ENCODE results near the gene CIT. TPM values are rescaled to one million over a fixed set of nuclear protein-coding genes. Genes with fewer than 3 reads are reported as not detected.

The CIT gene
- polyA plus RNA-seq, 1 donor from 2014 or later: not detected

DNA sequence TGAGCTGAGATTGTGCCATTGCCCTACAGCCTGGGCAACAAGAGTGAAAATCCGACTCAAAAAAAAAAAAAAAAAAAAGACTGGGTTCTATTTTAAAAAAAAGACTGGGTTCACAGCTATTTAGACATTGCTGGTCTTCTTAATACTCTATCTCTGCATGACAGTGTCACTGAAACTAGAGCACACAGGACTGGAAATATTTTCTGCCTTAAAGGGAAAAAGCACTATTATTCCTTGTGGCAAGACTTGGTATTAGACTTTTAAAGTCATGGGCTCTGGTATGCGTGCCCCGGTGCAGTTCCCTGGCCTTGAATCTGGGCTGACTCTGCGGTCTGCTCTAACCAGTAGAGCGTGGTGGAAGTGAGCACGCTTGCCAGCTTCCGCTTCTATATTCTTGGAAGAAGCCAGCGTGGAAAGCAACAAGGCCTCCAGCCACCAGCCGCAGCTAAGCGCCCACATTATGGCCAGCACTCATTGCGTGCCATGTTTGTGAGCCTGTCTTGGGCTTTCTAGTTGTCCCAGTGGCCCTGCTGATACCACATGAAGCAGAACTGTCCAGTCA lies 177.8 kb downstream of the CIT start:
- Mint-ChIP-seq H3K9me3 (no peaks in the 10 kb centered on the region), H3K4me1 (peaks cover 0 to 1% (median 0%) of the 10 kb centered on the region in 3 donors), H3K27me3 (no peaks in the 10 kb centered on the region), H3K36me3 (peaks cover 1% of the 10 kb centered on the region), H3K4me3 (no peak overlapping the region), H3K27ac (no peak overlapping the region)

DNA sequence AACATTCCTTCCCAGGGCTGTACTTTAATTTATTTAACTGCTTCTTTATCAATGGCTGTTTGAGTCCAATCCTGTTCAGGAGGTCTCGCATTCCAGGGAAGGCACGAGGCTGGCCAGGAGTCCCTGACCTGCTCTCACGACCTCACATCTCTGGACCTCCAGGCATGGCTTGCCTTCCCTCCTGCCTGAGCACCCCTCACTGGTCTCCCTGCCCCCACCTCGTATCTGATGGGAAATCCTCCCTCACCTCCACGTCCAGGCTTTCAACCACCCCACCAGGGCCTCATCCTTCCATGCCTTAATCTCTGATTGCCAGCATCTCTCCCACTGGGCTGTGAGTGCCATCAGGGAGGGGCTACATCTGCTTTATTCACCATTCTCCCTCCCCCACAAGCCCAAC lies 180.2 kb downstream of the CIT start:
- Mint-ChIP-seq H3K4me1 (peaks cover 0 to 1% (median 0%) of the 10 kb centered on the region in 3 donors), H3K9me3 (no peaks in the 10 kb centered on the region), H3K27ac (no peak overlapping the region), H3K27me3 (no peaks in the 10 kb centered on the region), H3K4me3 (no peak overlapping the region), H3K36me3 (no peaks in the 10 kb centered on the region)

- Mint-ChIP-seq H3K27me3 (no peaks in the 10 kb centered on the region), H3K36me3 (no peaks in the 10 kb centered on the region), H3K4me1 (peaks cover 0 to 1% (median 0%) of the 10 kb centered on the region in 3 donors), H3K9me3 (no peaks in the 10 kb centered on the region), H3K27ac (no peak overlapping the region), H3K4me3 (no peak overlapping the region)
Measured at GRCh38 chr12:119695034-119695433, 182.1 kb downstream of the CIT start.

DNA sequence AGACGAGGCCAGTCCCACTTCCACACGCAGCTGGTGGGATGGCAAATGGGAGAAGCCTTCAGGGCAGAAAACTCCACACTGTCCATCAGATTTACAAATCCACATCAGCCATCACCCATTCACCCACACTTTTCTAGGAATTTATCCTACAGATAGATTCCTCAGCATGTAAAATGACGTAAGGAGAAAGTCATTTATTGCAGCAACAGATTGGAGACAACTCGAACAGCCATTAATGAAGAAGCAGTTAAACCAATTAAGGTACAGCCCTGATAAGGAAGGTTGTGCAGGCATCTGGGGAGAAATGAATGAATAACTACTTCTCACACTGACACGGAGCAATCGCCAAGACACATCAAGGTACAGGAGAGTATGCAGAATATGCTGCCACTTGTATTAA lies 183.0 kb downstream of the CIT start:
- H3K4me3 Mint-ChIP-seq: no peak overlapping the region
- no peaks in the 10 kb centered on the region for H3K27me3 Mint-ChIP-seq
- H3K9me3 Mint-ChIP-seq: no peaks in the 10 kb centered on the region
- no peaks in the 10 kb centered on the region for H3K36me3 Mint-ChIP-seq
- peaks cover 0 to 1% (median 0%) of the 10 kb centered on the region in 3 donors for H3K4me1 Mint-ChIP-seq
- no peak overlapping the region for H3K27ac Mint-ChIP-seq

GRCh38 chr12:119693511-119693910 lies 183.6 kb downstream of the CIT start:
- H3K4me1 Mint-ChIP-seq: peaks cover 0 to 1% (median 0%) of the 10 kb centered on the region in 3 donors
- H3K36me3 Mint-ChIP-seq: no peaks in the 10 kb centered on the region
- no peaks in the 10 kb centered on the region for H3K27me3 Mint-ChIP-seq
- H3K9me3 Mint-ChIP-seq: no peaks in the 10 kb centered on the region
- no peak overlapping the region for H3K4me3 Mint-ChIP-seq
- no peak overlapping the region for H3K27ac Mint-ChIP-seq

- no peak overlapping the region for H3K27ac Mint-ChIP-seq
- H3K36me3 Mint-ChIP-seq: no peaks in the 10 kb centered on the region
- H3K27me3 Mint-ChIP-seq: no peaks in the 10 kb centered on the region
- no peaks in the 10 kb centered on the region for H3K9me3 Mint-ChIP-seq
- H3K4me3 Mint-ChIP-seq: no peak overlapping the region
- peaks cover 0 to 1% (median under 1%) of the 10 kb centered on the region in 3 donors for H3K4me1 Mint-ChIP-seq
Measured at GRCh38 chr12:119692997-119693396, 184.1 kb downstream of the CIT start.

DNA sequence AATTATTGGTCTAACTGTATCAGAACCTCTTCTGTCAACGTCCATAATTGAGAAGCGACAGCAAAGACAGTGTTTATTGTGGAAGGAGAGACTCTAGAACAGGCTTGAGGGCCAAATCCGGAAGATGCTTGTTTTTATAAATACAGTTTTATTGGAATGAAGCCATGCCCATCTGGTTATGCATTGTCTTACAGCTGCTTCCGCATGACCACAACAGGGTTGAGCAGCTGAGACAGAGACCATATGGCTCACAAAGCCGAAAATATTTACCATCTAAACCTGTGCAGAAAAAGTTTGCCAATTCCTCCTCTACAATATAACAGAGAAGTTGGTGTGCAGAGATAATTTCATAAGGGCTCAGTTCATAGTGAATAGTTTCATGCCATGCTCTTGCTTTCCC lies 184.7 kb downstream of the CIT start:
- H3K4me1 Mint-ChIP-seq: peaks cover 0 to 3% (median 3%) of the 10 kb centered on the region in 3 donors
- no peak overlapping the region for H3K4me3 Mint-ChIP-seq
- no peaks in the 10 kb centered on the region for H3K9me3 Mint-ChIP-seq
- no peak overlapping the region for H3K27ac Mint-ChIP-seq
- no peaks in the 10 kb centered on the region for H3K27me3 Mint-ChIP-seq
- H3K36me3 Mint-ChIP-seq: no peaks in the 10 kb centered on the region

GRCh38 chr12:119691202-119691810 lies 185.8 kb downstream of the CIT start:
- peak overlapping the region in 1 of 4 donors; percentile 49 for H3K4me3 Mint-ChIP-seq
- no peaks in the 10 kb centered on the region for H3K27me3 Mint-ChIP-seq
- H3K27ac Mint-ChIP-seq: no peak overlapping the region
- peaks cover under 1 to 11% (median 7%) of the 10 kb centered on the region in 3 donors for H3K4me1 Mint-ChIP-seq
- H3K9me3 Mint-ChIP-seq: no peaks in the 10 kb centered on the region
- no peaks in the 10 kb centered on the region for H3K36me3 Mint-ChIP-seq

- Mint-ChIP-seq H3K9me3 (peaks cover 0 to 2% (median 0%) of the 10 kb centered on the region in 3 donors), H3K4me3 (no peak overlapping the region), H3K27me3 (no peaks in the 10 kb centered on the region), H3K36me3 (no peaks in the 10 kb centered on the region), H3K27ac (no peak overlapping the region), H3K4me1 (peaks cover 11 to 16% (median 14%) of the 10 kb centered on the region in 3 donors)
Measured at GRCh38 chr12:119689935-119690500, 187.1 kb downstream of the CIT start.

- H3K27ac Mint-ChIP-seq: peak overlapping the region in 1 of 3 donors; percentile 31
- peaks cover 0 to 5% (median 0%) of the 10 kb centered on the region in 3 donors for H3K9me3 Mint-ChIP-seq
- peaks cover 5% of the 10 kb centered on the region for H3K36me3 Mint-ChIP-seq
- H3K4me3 Mint-ChIP-seq: peak overlapping the region in 1 of 4 donors; percentile 50
- no peaks in the 10 kb centered on the region for H3K27me3 Mint-ChIP-seq
- peaks cover 17 to 28% (median 24%) of the 10 kb centered on the region in 3 donors for H3K4me1 Mint-ChIP-seq
Measured at GRCh38 chr12:119687879-119688278, 189.2 kb downstream of the CIT start.

DNA sequence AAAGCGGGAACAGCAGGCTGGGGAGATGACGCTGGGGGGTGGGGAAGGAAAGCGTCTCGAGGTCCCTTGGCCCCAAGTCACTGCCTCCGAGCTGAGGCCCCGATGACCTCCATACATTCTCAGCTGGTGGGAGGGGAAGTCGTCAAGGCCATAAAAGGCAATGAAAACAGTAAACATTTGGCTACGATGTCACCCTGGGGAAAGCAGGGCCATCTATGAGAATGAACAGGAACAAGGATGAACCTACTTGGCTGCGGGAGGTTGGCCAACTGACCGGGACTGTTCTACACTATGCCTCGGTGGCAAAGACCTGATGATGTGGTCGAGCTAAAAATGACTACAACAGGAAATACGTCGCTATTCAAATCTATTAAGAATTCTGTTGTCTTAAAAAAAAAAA lies 189.7 kb downstream of the CIT start:
- H3K4me3 Mint-ChIP-seq: peak overlapping the region in 2 of 4 donors; percentile 26 to 50
- peaks cover 22 to 33% (median 29%) of the 10 kb centered on the region in 3 donors for H3K4me1 Mint-ChIP-seq
- peaks cover 0 to 5% (median 0%) of the 10 kb centered on the region in 3 donors for H3K9me3 Mint-ChIP-seq
- H3K36me3 Mint-ChIP-seq: peaks cover 5% of the 10 kb centered on the region
- no peaks in the 10 kb centered on the region for H3K27me3 Mint-ChIP-seq
- peak overlapping the region in 1 of 3 donors; percentile 31 for H3K27ac Mint-ChIP-seq

DNA sequence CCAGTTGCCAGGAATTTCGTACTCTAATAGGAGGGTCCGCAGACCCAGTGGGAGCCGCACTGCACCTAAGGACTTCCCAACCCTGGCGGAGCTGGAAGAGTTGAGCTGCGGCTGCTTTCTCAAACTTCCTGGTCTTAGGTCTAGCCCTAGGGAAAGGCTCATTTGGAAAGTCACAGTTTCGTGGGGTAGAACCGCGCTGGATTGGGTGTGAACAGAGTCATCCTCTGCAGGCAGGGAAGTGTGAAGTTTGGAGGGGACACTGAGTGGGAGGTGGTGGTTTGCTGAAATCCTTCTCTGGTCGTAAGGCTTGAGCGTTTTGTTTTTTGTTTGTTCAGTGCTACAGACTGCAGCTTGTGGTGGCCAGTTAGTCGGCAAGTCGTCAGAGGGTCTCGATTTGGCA lies 190.3 kb downstream of the CIT start:
- H3K27me3 Mint-ChIP-seq: no peaks in the 10 kb centered on the region
- peak overlapping the region in 1 of 3 donors; percentile 7 for H3K27ac Mint-ChIP-seq
- peak overlapping the region in 1 of 4 donors; percentile 69 for H3K4me3 Mint-ChIP-seq
- peaks cover 5% of the 10 kb centered on the region for H3K36me3 Mint-ChIP-seq
- peaks cover 0 to 5% (median 0%) of the 10 kb centered on the region in 3 donors for H3K9me3 Mint-ChIP-seq
- H3K4me1 Mint-ChIP-seq: peaks cover 27 to 38% (median 35%) of the 10 kb centered on the region in 3 donors

GRCh38 chr12:119686355-119686754 lies 190.8 kb downstream of the CIT start:
- H3K27ac Mint-ChIP-seq: peak overlapping the region in 1 of 3 donors; percentile 7

GRCh38 chr12:119685375-119685774 lies 191.7 kb downstream of the CIT start:
- peaks cover 5% of the 10 kb centered on the region for H3K36me3 Mint-ChIP-seq
- no peaks in the 10 kb centered on the region for H3K27me3 Mint-ChIP-seq
- no peak overlapping the region for H3K4me3 Mint-ChIP-seq
- peak overlapping the region in 1 of 3 donors; percentile 48 for H3K27ac Mint-ChIP-seq
- peaks cover 27 to 39% (median 39%) of the 10 kb centered on the region in 3 donors for H3K4me1 Mint-ChIP-seq
- peaks cover 0 to 5% (median 0%) of the 10 kb centered on the region in 3 donors for H3K9me3 Mint-ChIP-seq

More at GRCh38 chr12:119686355-119686754, 190.8 kb downstream of the CIT start:
- H3K4me3 Mint-ChIP-seq: peak overlapping the region in 2 of 4 donors; percentile 18 to 69
- no peaks in the 10 kb centered on the region for H3K27me3 Mint-ChIP-seq
- peaks cover 0 to 5% (median 0%) of the 10 kb centered on the region in 3 donors for H3K9me3 Mint-ChIP-seq
- H3K4me1 Mint-ChIP-seq: peaks cover 27 to 39% (median 36%) of the 10 kb centered on the region in 3 donors
- peaks cover 5% of the 10 kb centered on the region for H3K36me3 Mint-ChIP-seq

DNA sequence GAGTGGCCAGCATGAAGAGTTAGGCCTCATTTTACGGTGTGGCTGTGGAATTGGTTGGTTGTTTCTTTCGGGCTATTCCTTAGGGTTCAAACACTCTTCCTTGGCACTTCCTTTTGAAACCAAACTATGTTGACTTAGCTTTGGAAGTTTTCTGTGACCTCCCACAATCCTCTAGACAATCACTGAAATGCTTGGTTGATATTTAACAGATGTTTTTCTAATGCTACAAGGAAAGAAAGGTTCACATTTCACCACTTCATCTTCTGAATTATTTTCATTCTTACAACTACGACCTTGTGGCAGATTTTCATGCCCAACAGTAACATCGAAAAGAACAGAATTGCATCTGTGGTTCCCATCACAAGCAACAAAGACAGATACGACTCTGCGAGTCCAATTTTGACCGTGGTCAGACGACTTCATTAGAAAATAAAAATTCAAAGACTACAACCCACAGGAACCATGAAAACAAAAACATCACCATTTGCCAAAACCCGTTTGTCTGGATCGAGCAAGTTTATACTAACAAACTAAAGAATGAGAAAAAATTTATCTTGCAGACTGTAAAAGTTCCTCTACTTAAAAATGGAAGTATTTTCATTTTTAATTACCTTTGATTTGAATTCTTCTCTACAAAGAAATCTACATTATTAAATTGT lies 192.3 kb downstream of the CIT start:
- Mint-ChIP-seq H3K4me3 (no peak overlapping the region), H3K9me3 (peaks cover 0 to 5% (median 0%) of the 10 kb centered on the region in 3 donors), H3K27ac (no peak overlapping the region), H3K36me3 (peaks cover 5% of the 10 kb centered on the region), H3K4me1 (peaks cover 29 to 41% (median 39%) of the 10 kb centered on the region in 3 donors), H3K27me3 (no peaks in the 10 kb centered on the region)

All from IgD-negative memory B cell (primary cell).